Epithelial cell of esophagus (primary cell): Measurements from ENCODE around the gene RGPD5.
"Not testable (repeated sequence)": the region's sequence is repeated elsewhere in the genome, so short reads cannot be mapped to it uniquely, and the experiment has no call there.

Experiments
- DNase-seq: peaks from one replicate; pipeline ENCODE4 v3.0.0; 2010; ENCODE audit warnings: low read depth
- H3K4me3 ChIP-seq: 2 replicates; pipeline ENCODE4 v1.5.1; 2011; ENCODE audit warnings: mild to moderate bottlenecking, low read length, control low read depth

The RGPD5 gene

DNA sequence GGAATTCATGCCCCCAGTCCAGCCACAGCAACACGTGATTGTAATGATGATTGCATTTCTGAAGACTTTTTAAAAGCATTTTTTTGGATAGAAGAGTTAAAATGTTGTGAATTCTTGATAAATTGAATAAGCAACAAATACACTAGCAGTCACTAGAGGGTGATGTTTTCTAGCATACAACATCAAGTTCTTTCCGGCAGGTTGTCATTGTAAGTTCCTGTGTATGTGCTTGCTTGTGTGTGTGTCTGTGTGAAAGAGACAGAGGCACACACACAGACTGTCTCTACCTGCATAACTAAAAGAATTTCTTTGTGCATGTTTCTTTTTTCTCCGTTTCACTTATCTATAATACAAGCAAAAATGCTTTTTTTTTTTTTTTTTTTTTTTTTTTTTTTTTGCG lies 95.8 kb downstream of the RGPD5 start:
- DNase-seq: not testable (repeated sequence)

DNA sequence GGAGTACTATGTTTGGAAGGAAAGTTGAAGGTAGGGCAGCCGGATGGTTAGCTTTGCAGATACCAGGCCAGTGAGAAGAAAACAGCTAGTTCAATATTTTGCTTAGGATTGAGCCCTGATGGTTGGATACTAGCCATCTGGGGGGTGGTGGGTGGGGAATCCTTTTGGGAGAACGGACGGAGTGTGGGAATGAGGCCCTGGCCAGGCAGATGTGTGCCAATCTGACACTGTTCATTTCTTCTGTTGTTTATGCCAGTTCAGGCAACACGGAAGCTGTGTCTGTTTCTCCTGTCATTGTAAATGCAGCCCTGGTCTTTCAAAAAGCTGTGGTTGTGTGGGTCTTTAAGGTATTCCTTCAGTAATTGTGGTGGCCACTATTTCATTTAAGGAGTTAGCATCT lies 96.9 kb downstream of the RGPD5 start:
- not testable (repeated sequence) for H3K4me3 ChIP-seq, DNase-seq

More for the DNA sequence above, 95.8 kb downstream of the RGPD5 start:
- not testable (repeated sequence) for H3K4me3 ChIP-seq

DNA sequence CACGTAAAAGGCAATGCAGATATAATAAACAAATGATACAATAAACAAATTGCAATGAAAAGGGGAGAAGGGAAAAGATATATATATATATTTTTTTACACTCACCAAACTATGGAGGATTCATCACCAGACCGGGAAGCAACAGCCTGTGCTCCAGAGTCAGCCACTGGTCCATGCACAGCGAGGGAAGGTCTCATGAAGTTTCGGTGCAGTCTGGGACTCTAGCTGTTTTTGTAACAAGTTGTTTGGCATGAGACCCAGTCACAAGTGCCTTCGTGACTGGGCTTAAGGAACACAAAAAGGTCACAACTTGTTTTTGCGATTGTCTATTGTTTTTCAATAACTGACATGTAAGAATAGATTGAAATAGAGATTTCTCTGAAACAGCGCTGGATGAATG lies 99.6 kb downstream of the RGPD5 start:
- not testable (repeated sequence) for H3K4me3 ChIP-seq, DNase-seq

DNA sequence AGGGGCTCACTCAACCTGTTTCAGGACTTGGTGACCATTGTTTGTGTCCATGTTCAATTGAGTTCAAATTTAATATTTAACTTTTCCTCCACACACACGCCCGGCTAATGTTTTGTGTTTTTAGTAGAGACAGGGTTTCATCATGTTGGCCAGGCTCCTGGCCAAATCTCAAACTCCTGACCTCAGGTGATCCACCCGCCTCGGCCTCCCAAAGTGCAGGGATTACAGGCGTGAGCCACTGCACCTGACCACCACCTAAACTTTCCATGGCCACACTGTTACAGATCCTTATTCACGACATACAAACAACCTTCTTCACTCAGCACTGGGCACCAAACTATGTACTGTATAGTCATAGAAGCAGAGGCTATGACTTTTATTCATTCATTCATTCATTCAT lies 100.0 kb downstream of the RGPD5 start:
- H3K4me3 ChIP-seq, DNase-seq: not testable (repeated sequence)

DNA sequence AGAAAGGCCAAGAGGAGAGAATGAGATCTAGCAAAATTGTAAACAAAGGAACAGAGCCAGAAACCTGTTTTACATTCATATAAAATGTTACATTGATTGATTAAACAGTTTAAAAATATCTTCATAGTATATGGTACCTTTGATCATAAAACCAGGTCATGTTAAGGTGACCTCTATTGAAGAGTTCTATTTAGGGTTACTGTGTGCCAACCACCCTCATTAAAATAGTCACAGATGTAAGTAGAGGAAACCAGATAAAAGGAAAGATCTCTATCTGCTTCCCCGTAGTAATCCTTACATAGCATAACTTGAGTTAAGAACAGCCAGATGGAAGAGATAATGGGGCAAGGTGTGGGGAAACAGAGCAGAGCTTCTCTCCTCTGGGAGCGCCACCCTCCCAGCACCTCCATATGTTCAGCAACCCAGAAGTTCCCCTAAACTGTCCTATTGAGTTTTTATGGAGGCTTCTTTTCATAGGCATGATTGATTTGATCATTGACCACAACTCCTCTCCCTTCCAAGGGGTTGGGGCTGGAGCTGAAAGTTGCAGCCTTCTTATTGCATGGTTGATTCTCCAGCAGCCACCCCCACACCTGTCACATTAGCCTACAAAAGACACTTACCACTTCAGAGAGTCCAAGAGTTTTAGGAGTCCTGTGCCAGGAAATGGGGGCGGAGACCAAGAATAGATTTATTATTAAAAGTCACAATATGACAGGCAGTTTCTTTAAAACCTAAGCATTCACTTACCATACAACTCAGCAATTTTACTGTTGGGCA lies 101.2 kb downstream of the RGPD5 start:
- not testable (repeated sequence) for H3K4me3 ChIP-seq, DNase-seq

DNA sequence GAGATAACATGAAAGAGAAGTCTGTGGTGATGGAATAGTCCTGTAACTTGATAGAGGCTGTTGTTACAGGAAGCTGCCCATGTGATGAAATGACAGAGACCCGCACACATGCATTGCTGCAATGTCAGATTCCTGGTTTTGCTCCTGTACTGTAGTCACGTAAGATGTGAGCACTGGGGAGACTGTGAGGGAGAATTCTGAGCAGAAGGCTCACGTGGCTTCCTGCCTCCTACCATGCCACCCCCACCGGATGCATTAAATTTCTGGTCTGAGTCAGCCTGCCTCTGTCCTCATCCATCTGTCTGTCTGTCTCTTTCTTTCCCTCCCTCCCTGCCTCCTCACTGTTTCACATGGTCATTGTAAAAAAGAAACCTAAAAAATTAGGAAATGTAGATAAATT lies 102.1 kb downstream of the RGPD5 start:
- not testable (repeated sequence) for DNase-seq, H3K4me3 ChIP-seq

DNA sequence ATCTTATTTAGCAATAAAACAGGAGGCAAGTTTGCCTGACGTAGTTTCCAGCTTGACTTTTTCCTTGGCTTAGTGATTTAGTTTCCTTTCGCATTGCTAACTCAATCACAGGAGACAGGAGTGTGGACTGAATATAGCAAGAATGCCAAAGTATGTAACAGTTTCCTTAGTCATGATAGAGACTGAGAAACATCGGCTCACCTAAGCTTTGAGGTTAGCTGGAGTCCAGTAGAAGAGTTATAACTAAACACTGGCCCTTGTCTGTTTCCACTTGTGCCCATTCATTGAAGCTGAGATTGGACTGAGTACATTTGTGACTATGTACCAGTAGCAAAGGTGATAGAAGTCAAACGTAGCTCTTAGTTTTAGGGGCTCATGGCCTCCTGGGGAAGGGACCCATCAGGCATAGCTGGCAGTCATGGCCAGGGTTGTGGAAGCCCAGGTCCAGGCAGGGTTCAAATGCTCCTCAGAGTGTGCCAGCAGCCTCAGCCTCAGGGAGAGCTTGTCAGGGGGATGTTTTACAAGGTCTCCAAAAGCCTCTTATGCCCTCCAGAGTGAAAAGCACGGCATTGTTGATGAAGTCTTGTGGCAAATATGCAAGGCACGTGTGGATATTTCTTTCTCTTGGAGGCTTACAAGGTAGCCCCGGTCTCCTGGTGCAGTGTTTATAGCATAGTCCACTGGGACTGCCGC lies 103.8 kb downstream of the RGPD5 start:
- DNase-seq, H3K4me3 ChIP-seq: not testable (repeated sequence)

DNA sequence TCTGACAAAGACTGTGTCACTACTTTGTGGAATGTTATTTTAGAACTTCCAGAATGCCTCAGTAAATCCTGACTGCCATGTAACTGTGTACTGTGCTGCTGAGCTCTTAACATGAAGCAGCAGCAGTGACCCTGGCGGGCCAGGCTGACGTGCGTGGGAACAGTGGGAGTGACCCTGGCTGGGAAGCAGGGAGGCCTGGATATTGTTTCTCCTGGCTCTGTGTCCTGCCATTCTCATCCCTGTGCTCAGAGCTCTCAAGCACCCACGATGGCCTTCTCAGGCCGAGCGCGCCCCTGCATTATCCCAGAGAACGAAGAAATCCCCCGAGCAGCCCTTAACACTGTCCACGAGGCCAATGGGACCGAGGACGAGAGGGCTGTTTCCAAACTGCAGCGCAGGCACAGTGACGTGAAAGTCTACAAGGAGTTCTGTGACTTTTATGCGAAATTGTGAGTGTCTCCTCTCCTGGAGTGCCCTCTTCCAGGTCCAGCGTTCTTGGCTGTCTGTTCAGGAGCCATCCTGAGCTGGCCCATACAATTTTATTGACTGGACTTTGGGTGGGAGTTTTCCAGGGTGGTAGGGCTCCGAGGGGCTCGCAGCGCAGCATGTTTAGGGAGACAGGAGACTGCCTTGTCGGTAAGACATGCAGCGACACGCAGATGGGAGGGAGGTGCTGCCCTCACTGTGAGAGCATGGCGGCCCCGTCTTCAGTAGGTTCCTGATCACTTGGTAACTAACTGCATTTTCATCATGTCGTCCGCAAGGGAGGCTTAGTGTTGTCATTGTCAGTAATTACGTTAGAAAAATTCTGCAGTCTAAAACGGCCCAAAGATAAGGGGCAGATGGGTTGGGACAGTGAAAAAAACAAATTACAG lies 104.6 kb downstream of the RGPD5 start, which contains the start of gene LIMS3:
Gene LIMS3 (plus strand): TSS at position 227 of the 875 bp plus-strand sequence. CDS start 41 bp downstream, at position 268.
- DNase-seq, H3K4me3 ChIP-seq: not testable (repeated sequence)

DNA sequence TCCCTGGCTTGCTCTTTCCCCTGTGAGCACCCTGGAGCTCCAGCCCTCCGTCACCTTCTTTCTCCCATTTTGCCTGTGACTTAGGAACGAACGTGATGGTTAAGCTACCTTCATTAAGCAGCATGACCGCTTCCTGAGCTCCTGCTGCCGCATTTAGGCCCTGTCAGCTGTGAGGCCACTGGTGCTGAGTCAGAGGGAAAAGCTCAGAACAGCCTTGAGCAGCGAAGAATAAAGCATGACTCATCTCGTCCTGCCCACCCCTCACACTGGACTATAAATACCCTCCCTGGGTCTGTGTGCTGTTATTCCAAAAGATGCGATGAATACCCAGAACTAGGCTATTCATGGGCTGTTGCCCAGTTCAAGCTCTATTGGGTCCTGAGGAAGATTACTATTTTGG lies 111.7 kb downstream of the RGPD5 start:
- not testable (repeated sequence) for DNase-seq, H3K4me3 ChIP-seq
